ENCODE results near the gene ABLIM2.

The ABLIM2 gene

GRCh38 chr4:7968262-7968896 lies 190.2 kb downstream of the ABLIM2 start:
- H3K4me3 ChIP-seq (ENCODE audit: control insufficient read depth, low read depth, low read length) = no peak overlapping the region
- TF ChIP-seq, protein P1, sequence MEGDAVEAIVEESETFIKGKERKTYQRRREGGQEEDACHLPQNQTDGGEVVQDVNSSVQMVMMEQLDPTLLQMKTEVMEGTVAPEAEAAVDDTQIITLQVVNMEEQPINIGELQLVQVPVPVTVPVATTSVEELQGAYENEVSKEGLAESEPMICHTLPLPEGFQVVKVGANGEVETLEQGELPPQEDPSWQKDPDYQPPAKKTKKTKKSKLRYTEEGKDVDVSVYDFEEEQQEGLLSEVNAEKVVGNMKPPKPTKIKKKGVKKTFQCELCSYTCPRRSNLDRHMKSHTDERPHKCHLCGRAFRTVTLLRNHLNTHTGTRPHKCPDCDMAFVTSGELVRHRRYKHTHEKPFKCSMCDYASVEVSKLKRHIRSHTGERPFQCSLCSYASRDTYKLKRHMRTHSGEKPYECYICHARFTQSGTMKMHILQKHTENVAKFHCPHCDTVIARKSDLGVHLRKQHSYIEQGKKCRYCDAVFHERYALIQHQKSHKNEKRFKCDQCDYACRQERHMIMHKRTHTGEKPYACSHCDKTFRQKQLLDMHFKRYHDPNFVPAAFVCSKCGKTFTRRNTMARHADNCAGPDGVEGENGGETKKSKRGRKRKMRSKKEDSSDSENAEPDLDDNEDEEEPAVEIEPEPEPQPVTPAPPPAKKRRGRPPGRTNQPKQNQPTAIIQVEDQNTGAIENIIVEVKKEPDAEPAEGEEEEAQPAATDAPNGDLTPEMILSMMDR (conservative IDR thresholded peaks at IDR 0.05; ENCODE audit: control insufficient read depth, insufficient read depth, low read depth, low read length) = no peak
- no peak for DNase-seq (ENCODE audit: low read depth)

GRCh38 chr4:7967501-7968261 lies 190.9 kb downstream of the ABLIM2 start:
- H3K4me3 ChIP-seq (ENCODE audit: control insufficient read depth, low read depth, low read length) = no peak overlapping the region
- peak; percentile 49 for DNase-seq (ENCODE audit: low read depth)
- TF ChIP-seq, protein P1 (conservative IDR thresholded peaks at IDR 0.05; ENCODE audit: control insufficient read depth, insufficient read depth, low read depth, low read length) = no peak

GRCh38 chr4:7967063-7967440 lies 191.6 kb downstream of the ABLIM2 start:
- H3K4me3 ChIP-seq (ENCODE audit: control insufficient read depth, low read depth, low read length) = no peak overlapping the region
- no peak for DNase-seq (ENCODE audit: low read depth)
- TF ChIP-seq, protein P1 (conservative IDR thresholded peaks at IDR 0.05; ENCODE audit: control insufficient read depth, insufficient read depth, low read depth, low read length) = no peak

- TF ChIP-seq, protein P1 (conservative IDR thresholded peaks at IDR 0.05; ENCODE audit: control insufficient read depth, insufficient read depth, low read depth, low read length) = no peak
- DNase-seq (ENCODE audit: low read depth) = no peak
- no peak overlapping the region for H3K4me3 ChIP-seq (ENCODE audit: control insufficient read depth, low read depth, low read length)
Measured at GRCh38 chr4:7966281-7967062, 192.1 kb downstream of the ABLIM2 start.

DNA sequence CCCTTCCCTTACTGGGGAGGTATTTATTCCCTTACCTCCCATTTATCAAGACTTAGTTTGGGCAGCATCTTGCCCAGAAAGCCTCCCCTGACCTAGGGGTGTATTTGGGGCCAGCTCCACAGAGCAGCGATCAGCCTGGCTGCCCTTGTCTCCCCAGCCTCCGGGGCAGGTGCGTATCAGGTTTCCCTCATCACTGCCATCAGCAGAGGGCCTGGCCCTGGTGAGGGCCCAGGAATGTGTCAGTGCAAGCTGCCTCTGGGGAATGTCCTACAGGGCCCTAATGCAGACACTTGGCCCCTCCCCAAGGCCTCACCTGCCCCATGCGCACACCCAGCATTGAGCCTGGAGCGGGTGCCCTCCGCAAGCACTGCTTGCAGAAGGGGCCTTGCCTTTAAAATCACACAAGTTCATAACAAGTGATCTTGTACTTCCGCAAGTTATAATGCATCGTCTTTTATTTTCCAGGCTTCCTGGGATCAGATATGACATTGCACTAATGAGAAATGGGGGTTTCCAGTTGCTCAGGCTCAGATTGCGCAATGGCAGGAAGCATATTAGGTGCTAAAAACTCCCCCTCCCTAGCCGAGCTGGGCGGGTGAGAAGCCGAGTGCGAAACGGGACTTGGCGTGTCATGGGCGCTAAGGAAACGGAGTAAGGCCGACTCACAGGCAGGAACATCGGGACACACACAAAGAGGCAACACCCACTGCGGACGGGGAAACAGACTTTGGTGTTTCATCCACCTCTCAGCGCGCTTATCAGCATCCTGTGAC lies 193.5 kb downstream of the ABLIM2 start:
- no peak overlapping the region for H3K4me3 ChIP-seq (ENCODE audit: control insufficient read depth, low read depth, low read length)
- TF ChIP-seq, protein P1 (conservative IDR thresholded peaks at IDR 0.05; ENCODE audit: control insufficient read depth, insufficient read depth, low read depth, low read length) = no peak
- peak; percentile 74 for DNase-seq (ENCODE audit: low read depth)

DNA sequence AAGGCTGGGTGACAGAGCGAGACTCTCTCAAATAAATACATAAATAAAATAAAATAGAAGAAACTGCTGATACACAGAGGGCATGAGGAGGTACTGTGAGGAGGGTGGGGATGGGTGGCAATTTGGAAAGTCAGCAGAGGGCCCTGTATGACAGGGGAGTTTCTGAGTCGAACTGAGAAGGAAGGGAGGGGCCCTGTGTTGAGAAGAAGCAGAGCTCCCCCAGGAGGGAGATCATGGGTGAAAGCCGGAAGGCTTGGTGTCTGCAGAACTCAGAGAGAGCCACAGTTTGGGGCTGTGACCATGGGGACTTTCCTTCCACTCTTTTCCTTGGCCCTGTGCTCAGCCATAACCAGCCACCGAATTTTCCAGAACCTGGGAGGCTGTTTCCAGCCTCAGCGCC lies 194.2 kb downstream of the ABLIM2 start:
- no peak for DNase-seq (ENCODE audit: low read depth)
- TF ChIP-seq, protein P1 (conservative IDR thresholded peaks at IDR 0.05; ENCODE audit: control insufficient read depth, insufficient read depth, low read depth, low read length) = no peak
- no peak overlapping the region for H3K4me3 ChIP-seq (ENCODE audit: control insufficient read depth, low read depth, low read length)

All from fibroblast of mammary gland (primary cell).